Measurements from ENCODE around the gene GRAMD4.

DNA sequence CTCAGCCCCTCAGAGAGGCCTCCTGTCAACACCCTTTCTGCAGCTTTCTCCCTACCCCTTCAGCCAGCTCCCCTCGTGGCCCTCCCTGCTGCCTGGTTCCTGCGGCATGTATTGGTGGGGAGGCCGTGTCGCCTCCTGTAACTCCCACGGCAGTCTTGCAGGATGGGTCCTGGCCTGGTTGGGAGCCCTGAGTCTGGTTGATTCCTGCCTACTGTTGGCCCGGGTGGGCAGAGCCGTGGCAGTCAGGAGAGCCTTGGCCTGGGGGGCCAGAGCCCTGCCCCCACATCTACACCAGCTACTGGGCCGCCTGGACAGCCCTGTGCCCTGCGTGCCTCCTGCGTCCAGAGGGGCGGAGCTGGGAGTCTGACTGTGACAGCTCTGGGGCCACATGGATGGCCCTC is 30.3 kb upstream of the GRAMD4 start:
- TF ChIP-seq, protein P1, sequence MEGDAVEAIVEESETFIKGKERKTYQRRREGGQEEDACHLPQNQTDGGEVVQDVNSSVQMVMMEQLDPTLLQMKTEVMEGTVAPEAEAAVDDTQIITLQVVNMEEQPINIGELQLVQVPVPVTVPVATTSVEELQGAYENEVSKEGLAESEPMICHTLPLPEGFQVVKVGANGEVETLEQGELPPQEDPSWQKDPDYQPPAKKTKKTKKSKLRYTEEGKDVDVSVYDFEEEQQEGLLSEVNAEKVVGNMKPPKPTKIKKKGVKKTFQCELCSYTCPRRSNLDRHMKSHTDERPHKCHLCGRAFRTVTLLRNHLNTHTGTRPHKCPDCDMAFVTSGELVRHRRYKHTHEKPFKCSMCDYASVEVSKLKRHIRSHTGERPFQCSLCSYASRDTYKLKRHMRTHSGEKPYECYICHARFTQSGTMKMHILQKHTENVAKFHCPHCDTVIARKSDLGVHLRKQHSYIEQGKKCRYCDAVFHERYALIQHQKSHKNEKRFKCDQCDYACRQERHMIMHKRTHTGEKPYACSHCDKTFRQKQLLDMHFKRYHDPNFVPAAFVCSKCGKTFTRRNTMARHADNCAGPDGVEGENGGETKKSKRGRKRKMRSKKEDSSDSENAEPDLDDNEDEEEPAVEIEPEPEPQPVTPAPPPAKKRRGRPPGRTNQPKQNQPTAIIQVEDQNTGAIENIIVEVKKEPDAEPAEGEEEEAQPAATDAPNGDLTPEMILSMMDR (IDR thresholded peaks at IDR 0.05; ENCODE audit: low read depth, low read length, poor library complexity, severe bottlenecking) = no peak
- TF ChIP-seq EZH2phosphoT487 (IDR thresholded peaks at IDR 0.05; ENCODE audit: borderline replicate concordance, low read length) = no peak
